DLD1 (cell line): ENCODE measurements around the gene KNG1.
"Not testable (repeated sequence)": the region's sequence is repeated elsewhere in the genome, so short reads cannot be mapped to it uniquely, and the experiment has no call there.

Source experiments
- in situ Hi-C: cut with HindIII; loops from 2 replicates; pipeline ENCODE4 v1.10.0; 2017; ENCODE audit warnings: low sequenced_read_pairs

The KNG1 gene

DNA sequence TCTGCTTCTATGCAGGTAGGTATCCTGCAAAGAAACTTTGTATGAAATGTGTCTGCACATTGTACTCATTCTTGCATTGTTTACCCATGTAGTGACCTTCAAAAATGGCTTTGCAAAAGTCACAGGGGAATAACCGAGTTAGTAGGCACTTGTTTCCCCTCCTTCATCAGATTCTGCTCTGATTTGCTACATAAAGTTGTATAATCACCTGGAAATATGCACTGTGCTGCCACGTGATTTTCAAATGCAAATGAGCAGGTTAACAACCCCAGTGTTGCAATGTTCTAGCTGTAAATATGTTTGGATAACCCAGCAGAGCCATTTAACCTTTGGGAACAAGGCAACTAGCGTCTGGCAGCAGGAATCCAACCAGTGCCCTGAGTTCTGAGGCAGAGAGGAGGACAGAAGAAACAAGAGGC is at the start of gene KNG1:
Gene KNG1 (plus strand): TSS at position 321 of the 419 bp plus-strand sequence. CDS start 184 bp downstream, outside the sequence.
- in situ Hi-C loops = no loop called here

DNA sequence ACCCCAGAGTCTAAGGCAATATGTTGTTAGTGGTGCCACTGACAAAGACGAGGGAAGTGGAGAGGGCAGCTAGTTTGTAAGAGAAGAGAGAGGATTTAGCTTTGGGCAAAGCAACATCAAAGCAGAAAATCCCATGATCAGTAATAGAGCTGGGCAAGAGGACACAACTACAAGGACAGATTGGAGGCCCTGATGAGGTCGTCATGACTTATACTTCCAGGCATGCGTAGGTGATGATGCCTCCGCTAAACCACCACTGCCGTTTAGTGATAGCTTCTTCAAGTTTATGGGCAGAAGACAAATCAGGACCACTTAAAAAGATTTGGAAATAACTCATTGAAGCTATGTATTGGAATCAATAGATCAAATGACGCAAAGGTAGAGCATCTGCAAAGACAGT is 48.7 kb upstream of the KNG1 start:
- in situ Hi-C loops = no loop called here

GRCh38 chr3:186669378-186670084 is 47.6 kb upstream of the KNG1 start:
- in situ Hi-C loops = no loop called here

- in situ Hi-C loops = no loop called here
These were observed 47.0 kb upstream of the KNG1 start for GRCh38 chr3:186670155-186670554.

GRCh38 chr3:186671051-186671450 is 46.1 kb upstream of the KNG1 start:
- in situ Hi-C loops = no loop called here

GRCh38 chr3:186678604-186679003 is 38.6 kb upstream of the KNG1 start:
- in situ Hi-C loops = no loop called here

DNA sequence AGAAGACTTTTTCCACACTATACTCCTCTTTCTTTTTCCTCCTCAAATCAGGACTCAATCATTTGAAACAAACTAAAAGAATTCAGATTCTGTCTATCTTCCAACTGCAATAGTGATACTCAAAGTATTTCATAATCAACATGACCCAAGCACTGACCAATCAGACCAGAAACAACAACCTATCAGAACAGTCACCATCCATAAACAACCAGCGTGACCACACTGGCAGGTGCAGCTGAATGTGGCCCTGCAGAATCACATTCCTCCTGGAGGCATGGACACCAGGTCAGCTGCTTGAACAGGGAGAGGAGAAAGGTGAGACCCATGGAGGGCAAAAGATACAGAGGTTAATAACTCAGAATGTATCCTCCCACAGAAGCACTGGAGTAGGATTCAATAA is 38.0 kb upstream of the KNG1 start:
- in situ Hi-C loops = no loop called here

GRCh38 chr3:186680869-186681268 is 36.3 kb upstream of the KNG1 start:
- in situ Hi-C loops = no loop called here

DNA sequence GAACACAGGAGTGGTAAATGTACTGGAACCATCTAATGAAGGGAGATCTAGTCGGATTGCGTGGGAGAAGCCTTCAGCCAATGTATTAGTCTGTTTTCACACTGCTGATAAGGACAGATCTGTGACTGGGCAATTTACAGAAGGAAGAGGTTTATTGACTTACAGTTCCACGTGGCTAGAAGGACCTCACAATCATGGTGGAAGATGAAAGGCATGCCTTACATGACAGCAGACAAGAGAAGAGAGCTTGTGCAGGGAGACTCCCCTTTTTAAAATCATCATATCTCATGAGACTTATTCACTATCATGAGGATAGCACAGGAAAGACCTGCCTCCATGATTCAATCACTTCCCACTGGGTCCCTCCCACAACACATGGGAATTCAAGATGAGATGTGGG is 34.3 kb upstream of the KNG1 start:
- in situ Hi-C loops = no loop called here

DNA sequence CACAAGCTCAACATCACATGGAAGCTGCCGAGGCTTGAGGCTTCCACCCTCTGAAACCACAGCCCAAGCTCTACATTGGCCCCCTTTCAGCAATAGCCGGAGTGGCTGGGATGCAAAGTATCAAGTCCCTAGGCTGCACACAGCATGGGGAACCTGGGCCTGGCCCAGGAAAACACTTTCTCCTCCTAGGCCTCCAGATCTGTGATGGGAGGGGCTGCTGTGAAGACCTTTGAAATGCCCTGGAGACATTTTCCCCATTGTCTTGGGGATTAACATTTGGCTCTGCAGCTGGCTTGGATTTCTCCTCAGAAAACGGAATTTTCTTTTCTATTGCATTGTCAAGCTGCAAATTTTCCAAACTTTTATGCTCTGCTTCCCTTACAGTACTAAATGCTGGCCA is 33.2 kb upstream of the KNG1 start:
- in situ Hi-C loops = no loop called here

GRCh38 chr3:186686475-186686874 is 30.7 kb upstream of the KNG1 start:
- in situ Hi-C loops = not testable (repeated sequence)

- in situ Hi-C loops = no loop called here
These were observed 30.0 kb upstream of the KNG1 start for GRCh38 chr3:186687120-186687651.

- in situ Hi-C loops = not testable (repeated sequence)
These were observed 26.9 kb upstream of the KNG1 start for GRCh38 chr3:186690304-186690703.

DNA sequence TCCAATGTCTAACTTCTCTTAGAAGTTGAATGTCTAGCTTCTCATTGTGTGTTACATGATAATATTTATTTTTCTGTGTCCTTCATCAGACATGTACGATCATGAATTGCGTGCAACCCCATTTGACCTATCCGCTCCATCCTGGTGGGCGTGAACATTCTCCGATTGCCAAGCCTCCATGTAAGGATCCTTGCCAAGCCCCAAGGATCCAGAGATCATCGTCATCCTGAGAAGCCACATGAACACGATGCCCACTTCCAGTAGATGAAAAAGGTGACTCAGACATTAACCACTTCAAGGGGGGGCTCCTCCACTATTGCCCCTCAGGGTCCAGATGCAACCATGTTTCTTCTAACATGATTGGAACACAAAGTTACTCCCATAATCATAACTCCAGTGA is 25.5 kb upstream of the KNG1 start:
- in situ Hi-C loops = no loop called here

GRCh38 chr3:186693843-186694242 is 23.3 kb upstream of the KNG1 start:
- in situ Hi-C loops = no loop called here

GRCh38 chr3:186694288-186695032 is 22.7 kb upstream of the KNG1 start:
- in situ Hi-C loops = no loop called here

GRCh38 chr3:186696522-186696921 is 20.6 kb upstream of the KNG1 start:
- in situ Hi-C loops = no loop called here

DNA sequence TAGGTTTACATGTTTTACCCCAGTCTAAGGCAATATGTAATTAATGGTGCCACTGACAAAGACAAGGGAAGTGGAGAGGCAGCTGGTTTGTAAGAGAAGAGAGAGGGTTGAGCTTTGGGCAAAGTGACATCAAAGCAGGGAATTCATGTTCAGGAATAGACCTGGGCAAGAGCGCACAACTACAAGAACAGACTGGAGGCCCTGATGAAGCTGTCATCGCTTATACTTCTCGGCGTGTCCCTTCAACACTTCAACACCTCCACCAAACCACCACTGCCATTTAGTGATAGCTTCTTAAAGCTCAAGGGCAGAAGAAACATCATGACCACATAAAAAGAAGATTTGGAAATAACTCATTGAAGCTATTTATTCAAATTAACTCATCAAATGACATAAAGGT is 19.6 kb upstream of the KNG1 start:
- in situ Hi-C loops = no loop called here

DNA sequence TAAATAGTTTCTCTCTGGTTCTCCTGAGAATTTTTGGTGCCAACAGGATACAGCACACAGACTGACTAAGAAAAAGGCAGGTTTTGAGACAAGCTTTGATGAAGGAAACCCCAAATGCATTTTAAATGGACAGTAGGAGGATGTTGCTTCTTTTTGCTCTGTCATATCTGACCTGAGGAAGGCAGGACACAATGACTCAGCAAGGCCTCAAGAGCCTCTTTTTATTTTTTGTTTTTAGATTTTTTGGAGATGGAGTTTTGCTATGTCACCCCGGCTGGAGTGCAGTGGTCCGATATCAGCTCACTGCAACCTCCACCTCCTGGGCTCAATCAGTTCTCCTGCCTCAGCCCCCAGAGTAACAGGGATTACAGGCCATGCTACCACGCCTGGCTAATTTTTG is 16.9 kb upstream of the KNG1 start:
- in situ Hi-C loops = no loop called here

DNA sequence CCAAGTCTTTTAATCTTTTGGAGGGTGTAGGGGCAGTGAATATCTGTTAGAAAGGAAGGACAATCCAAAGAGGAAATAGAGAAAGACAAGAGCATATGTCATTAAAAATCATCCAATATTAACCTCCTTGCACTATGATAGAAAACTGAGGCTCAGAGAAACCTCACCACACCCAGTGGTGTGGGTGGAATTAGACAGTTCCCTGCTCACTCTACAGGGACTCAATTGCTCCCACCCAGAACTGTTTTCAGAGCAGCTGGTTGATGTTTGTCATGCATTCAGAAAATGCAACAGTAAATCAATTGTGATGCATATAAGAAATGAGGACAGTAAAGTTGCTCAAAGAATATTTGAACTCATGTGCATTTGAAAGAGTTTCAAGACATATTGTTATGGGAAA is 14.7 kb upstream of the KNG1 start:
- in situ Hi-C loops = not testable (repeated sequence)

DNA sequence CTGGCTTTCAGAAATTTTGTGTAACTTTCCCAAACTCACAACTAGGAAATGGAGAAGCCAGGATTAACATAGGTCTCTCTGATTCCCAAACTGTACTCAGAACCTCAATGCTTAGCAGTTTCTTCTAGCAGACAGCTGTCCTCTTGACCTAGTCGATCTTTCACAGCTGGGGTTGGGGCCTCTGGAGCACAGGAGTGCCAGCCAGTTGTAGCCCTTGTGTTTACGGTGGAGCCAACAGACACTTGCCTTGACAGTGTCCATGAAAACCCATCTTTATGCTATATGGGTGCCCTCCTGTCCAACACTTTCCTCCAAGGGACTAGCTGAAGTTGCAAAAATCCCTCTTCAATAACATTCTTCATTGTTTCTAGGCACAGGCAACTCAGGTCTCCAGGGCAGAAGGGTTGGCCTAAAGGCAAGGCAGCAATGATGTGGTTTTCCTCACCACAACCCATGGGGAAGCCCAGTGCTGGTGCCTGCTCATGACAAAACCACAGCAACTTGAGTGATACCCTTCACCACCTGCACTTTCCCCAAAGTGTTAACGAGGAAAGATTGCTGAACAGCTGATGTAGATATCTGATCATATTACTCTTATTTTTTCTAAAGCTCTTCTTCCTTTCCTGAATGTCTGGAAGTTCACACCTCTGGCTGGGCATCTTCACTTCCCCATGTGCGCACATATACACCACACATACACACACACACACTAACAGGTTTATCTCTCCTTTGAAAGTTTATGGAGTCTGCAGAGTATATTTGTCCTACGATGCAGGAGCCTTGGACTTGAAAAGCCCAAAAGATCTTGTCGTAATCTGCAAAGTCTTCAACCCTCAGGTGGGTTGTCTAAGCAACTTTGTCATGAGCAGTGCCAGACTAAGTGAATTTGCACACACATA is 11.0 kb upstream of the KNG1 start:
- in situ Hi-C loops = no loop called here
